ENCODE results near the gene CLDN6. TPM values are rescaled to one million over a fixed set of nuclear protein-coding genes. Genes with fewer than 3 reads are reported as not detected.

Gene CLDN6
- total and polyA plus RNA-seq, 2 of the 13 experiments (the other 11 are each of a cell fraction or from before 2014, with no cell fraction given), result 5.9 to 7.6 TPM

GRCh38 chr16:3003582-3004270, 14.3 kb downstream of the CLDN6 start (continued):
- TF ChIP-seq PLSCR1 (CRISPR knock-in tag; IDR thresholded peaks at IDR 0.05; ENCODE audit: borderline replicate concordance) (no peak), ZNF30 (CRISPR knock-in tag; IDR thresholded peaks at IDR 0.05) (no peak), ZNF205 (CRISPR knock-in tag; IDR thresholded peaks at IDR 0.05) (0 out of 2 replicates have a peak, but pooled peaks have one; percentile 28), MBNL3 (CRISPR knock-in tag; conservative IDR thresholded peaks at IDR 0.05) (no peak), ARNT2 (CRISPR knock-in tag; IDR thresholded peaks at IDR 0.05; ENCODE audit: low read depth) (peak; percentile 30; the same call in 1 of the 2 replicates), USF2 (IDR thresholded peaks at IDR 0.05; ENCODE audit: low read depth, low read length) (0 out of 2 replicates have a peak, but pooled peaks have one; percentile 7), USF2 (CRISPR knock-in tag; IDR thresholded peaks at IDR 0.05; ENCODE audit: borderline replicate concordance) (no peak), THAP8 (CRISPR knock-in tag; IDR thresholded peaks at IDR 0.05; ENCODE audit: borderline replicate concordance) (no peak), ZNF235 (CRISPR knock-in tag; IDR thresholded peaks at IDR 0.05; ENCODE audit: borderline replicate concordance) (no peak), ZNF691 (CRISPR knock-in tag; IDR thresholded peaks at IDR 0.05; ENCODE audit: borderline replicate concordance, low read depth) (no peak), NRL (CRISPR knock-in tag; IDR thresholded peaks at IDR 0.05; ENCODE audit: borderline replicate concordance) (no peak), ZNF317 (CRISPR knock-in tag; IDR thresholded peaks at IDR 0.05) (no peak), ZZZ3 (CRISPR knock-in tag; IDR thresholded peaks at IDR 0.05; ENCODE audit: borderline replicate concordance) (no peak), ZNF781 (CRISPR knock-in tag; IDR thresholded peaks at IDR 0.05; ENCODE audit: borderline replicate concordance, not compliant biosample characterization) (no peak), NFRKB (IDR thresholded peaks at IDR 0.05) (no peak), NR1H2 (CRISPR knock-in tag; IDR thresholded peaks at IDR 0.05; ENCODE audit: borderline replicate concordance, low read depth) (no peak), ZNF530 (CRISPR knock-in tag; IDR thresholded peaks at IDR 0.05; ENCODE audit: low read depth) (no peak), RBAK (CRISPR knock-in tag; IDR thresholded peaks at IDR 0.05) (no peak), ZNF672 (CRISPR knock-in tag; IDR thresholded peaks at IDR 0.05) (no peak), IRX3 (CRISPR knock-in tag; IDR thresholded peaks at IDR 0.05; ENCODE audit: borderline replicate concordance, low read depth) (no peak), ZNF629 (CRISPR knock-in tag; conservative IDR thresholded peaks at IDR 0.05) (no peak), CENPX (CRISPR knock-in tag; IDR thresholded peaks at IDR 0.05) (no peak), STAT6 (CRISPR knock-in tag; IDR thresholded peaks at IDR 0.05; ENCODE audit: borderline replicate concordance) (no peak)
